ENCODE measurements around the gene ZNF264. TPM values are rescaled to one million over a fixed set of nuclear protein-coding genes. Genes with fewer than 3 reads are reported as not detected.

The ZNF264 gene
- total and polyA plus RNA-seq, 2 of the 8 experiments (the other 6 are each of a cell fraction or from before 2014, with no cell fraction given): 3.6 to 20.0 TPM

DNA sequence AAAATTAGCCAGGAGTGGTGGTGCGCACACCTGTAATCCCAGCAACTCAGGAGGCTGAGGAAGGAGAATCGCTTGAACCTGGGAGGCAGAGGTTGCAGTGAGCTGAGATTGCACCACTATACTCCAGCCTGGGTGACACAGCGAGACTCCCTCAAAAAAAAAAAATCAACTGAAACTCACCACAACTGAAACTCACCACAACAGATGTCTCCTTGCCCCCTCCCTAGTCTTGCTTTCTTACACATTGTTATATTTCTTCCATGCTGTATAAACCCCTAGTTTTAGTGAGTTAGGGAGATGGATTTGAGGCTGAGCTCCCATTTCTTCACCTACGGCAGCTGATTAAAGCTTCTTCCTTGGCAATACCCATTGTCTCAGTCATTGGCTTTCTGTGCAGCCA lies 49.6 kb upstream of the ZNF264 start (continued):
- TF ChIP-seq TCF12 (IDR thresholded peaks at IDR 0.05; ENCODE audit: low read depth, low read length) (no peak), RBBP5 (IDR thresholded peaks at IDR 0.05; ENCODE audit: borderline replicate concordance, low read depth, low read length) (no peak)
- TF ChIP-seq, protein P1, sequence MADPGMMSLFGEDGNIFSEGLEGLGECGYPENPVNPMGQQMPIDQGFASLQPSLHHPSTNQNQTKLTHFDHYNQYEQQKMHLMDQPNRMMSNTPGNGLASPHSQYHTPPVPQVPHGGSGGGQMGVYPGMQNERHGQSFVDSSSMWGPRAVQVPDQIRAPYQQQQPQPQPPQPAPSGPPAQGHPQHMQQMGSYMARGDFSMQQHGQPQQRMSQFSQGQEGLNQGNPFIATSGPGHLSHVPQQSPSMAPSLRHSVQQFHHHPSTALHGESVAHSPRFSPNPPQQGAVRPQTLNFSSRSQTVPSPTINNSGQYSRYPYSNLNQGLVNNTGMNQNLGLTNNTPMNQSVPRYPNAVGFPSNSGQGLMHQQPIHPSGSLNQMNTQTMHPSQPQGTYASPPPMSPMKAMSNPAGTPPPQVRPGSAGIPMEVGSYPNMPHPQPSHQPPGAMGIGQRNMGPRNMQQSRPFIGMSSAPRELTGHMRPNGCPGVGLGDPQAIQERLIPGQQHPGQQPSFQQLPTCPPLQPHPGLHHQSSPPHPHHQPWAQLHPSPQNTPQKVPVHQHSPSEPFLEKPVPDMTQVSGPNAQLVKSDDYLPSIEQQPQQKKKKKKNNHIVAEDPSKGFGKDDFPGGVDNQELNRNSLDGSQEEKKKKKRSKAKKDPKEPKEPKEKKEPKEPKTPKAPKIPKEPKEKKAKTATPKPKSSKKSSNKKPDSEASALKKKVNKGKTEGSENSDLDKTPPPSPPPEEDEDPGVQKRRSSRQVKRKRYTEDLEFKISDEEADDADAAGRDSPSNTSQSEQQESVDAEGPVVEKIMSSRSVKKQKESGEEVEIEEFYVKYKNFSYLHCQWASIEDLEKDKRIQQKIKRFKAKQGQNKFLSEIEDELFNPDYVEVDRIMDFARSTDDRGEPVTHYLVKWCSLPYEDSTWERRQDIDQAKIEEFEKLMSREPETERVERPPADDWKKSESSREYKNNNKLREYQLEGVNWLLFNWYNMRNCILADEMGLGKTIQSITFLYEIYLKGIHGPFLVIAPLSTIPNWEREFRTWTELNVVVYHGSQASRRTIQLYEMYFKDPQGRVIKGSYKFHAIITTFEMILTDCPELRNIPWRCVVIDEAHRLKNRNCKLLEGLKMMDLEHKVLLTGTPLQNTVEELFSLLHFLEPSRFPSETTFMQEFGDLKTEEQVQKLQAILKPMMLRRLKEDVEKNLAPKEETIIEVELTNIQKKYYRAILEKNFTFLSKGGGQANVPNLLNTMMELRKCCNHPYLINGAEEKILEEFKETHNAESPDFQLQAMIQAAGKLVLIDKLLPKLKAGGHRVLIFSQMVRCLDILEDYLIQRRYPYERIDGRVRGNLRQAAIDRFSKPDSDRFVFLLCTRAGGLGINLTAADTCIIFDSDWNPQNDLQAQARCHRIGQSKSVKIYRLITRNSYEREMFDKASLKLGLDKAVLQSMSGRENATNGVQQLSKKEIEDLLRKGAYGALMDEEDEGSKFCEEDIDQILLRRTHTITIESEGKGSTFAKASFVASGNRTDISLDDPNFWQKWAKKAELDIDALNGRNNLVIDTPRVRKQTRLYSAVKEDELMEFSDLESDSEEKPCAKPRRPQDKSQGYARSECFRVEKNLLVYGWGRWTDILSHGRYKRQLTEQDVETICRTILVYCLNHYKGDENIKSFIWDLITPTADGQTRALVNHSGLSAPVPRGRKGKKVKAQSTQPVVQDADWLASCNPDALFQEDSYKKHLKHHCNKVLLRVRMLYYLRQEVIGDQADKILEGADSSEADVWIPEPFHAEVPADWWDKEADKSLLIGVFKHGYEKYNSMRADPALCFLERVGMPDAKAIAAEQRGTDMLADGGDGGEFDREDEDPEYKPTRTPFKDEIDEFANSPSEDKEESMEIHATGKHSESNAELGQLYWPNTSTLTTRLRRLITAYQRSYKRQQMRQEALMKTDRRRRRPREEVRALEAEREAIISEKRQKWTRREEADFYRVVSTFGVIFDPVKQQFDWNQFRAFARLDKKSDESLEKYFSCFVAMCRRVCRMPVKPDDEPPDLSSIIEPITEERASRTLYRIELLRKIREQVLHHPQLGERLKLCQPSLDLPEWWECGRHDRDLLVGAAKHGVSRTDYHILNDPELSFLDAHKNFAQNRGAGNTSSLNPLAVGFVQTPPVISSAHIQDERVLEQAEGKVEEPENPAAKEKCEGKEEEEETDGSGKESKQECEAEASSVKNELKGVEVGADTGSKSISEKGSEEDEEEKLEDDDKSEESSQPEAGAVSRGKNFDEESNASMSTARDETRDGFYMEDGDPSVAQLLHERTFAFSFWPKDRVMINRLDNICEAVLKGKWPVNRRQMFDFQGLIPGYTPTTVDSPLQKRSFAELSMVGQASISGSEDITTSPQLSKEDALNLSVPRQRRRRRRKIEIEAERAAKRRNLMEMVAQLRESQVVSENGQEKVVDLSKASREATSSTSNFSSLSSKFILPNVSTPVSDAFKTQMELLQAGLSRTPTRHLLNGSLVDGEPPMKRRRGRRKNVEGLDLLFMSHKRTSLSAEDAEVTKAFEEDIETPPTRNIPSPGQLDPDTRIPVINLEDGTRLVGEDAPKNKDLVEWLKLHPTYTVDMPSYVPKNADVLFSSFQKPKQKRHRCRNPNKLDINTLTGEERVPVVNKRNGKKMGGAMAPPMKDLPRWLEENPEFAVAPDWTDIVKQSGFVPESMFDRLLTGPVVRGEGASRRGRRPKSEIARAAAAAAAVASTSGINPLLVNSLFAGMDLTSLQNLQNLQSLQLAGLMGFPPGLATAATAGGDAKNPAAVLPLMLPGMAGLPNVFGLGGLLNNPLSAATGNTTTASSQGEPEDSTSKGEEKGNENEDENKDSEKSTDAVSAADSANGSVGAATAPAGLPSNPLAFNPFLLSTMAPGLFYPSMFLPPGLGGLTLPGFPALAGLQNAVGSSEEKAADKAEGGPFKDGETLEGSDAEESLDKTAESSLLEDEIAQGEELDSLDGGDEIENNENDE (IDR thresholded peaks at IDR 0.05; ENCODE audit: insufficient replicate concordance, low read length): no peak

Data from H1 (cell line).